T-helper 9 cell (primary cell): ENCODE data around the gene PYY.
"Not testable (repeated sequence)": the region's sequence is repeated elsewhere in the genome, so short reads cannot be mapped to it uniquely, and the experiment has no call there.

Experiments used
- DNase-seq: peaks from one replicate; pipeline ENCODE4 v3.0.0-alpha.2; 2020

Gene PYY

DNA sequence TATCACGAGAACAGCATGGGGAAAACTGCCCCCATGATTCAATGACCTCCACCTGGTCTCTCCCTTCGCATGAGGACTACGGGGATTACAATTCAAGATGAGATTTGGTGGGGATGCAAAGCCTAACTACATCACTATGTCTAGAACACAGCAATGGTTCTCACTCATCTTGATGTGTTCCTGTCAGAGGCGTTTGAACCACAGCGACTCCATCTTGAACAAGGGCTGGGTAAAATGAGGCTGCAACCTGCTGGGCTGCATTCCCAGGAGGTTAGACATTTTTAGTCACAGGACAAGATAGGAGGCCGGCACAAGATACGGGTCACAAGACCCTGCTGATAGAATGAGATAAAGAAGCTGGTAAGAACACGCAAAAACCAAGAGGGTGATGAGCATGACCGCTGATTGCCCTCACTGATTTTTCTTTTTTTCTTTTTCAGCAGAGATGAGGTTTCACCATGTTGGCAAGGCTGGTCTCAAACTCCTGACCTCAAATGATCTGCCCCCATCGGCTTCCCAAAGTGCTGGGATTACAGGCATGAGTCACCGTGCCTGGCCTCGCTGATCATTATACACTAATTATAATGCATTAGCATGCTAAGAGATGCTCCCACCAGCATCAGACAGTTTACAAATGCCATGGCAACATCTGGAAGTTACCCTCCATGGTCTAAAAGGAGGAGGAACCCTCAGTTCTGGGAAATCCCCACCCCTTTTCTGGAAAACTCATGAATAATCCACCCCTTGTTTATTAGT lies 8.5 kb downstream of the PYY start:
- no peak for DNase-seq

DNA sequence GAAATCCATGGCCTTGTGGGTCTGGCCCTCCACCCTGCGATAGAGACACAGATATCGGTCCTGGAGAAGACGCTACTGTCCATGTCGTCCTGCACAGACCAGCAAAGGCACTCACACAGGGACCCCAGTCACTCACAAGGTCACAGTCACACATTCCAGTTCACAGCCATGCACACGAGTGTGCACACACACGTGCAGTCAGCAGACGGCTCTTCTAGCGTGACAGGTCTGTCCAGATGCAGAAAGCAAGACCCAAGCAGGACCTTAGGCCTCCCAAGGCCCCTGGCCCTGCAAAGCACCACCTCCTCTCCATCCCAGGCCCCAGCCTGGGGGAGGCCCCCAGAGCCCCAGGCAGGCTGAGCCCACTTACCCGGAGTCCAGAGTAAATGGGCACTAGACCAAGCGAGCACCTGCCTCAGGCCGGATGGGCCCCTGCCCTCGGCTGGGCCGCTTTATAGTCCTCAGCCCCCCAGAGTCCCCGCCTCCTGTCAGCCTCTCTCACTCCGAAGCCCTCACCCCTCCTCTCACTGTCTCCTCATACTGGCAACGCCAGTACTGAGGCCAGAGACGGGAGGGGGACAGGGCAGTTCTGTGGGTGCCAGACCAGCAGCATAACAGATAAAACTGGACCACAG lies 11.6 kb downstream of the PYY start, which contains the start of gene PPY:
Gene PPY, minus strand, starts transcription at position 426 of the 635 bp plus-strand sequence. CDS start 822 bp downstream, outside the sequence.
- no peak for DNase-seq

DNA sequence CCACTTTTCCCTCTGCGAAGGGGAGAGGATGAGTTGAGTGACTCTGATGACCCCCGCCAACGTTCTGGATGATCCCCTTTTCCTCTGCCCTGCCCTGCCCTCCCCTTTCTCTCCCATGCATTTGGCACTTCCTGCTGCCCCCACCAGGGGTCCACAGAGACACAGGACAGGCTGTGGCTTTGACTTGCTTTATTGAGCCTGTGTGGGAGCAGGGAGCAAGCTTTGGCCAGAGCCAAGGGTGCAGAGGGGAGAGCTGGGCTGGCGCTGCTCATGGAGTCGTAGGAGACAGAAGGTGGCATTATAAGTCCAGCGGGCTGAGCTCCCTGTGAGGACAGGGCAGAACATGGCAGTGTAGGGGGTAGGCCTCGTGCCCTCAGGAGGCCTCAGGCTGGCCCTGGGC lies 13.1 kb downstream of the PYY start:
- no peak for DNase-seq

DNA sequence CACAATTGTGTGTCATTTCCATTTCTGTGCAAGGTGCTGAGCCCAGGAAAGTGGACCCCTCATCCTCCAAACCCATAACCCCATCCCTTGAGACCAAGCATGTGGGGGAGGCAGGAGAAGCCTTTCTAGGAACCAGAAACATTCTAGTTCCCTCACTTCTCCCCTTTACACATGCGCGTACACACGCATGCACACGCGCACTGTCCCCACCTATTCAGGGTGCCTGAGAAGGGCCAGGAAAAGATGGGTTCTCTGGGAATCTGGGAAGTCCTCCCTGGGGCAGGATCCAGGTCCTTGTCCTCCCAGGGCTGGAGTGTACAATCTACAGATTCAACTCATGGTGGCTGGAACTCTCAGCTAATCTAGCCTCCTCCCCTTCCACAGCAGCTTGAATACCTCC lies 13.9 kb downstream of the PYY start:
- no peak for DNase-seq

DNA sequence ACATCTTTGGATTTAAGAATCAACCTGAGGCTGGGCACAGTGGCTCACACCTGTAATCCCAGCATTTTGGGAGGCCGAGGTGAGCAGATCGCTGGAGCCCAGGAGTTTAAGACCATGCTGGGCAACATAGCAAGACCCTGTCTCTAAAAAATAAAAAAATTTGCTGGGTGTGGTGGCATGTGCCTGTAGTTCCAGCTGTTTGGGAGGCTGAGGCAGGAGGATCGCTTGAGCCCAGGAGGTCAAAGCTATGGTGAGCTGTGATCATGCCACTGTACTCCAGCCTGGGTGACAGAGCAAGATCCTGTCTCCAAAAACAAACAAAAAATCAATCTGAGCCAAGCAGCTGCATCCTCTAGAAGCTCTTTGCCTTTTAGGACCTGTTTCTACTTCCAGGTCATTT lies 14.3 kb downstream of the PYY start:
- DNase-seq: not testable (repeated sequence)

DNA sequence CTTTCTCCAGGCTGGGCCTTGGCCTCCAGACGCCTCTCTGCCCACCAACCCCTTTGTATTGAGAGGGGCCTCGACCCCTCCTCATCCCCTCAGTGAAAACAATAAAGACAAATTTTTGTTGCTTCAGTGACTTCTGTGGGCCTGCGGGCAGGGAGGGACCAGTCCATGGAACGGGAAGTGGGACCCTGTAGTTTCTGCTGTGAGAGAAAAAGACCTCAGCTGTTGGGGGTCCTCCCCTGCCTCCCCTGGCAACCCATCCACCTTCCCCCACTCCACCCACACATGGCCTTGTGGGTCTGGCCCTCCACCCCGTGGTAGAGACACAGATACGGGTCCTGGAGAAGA lies 14.9 kb downstream of the PYY start:
- DNase-seq: no peak

DNA sequence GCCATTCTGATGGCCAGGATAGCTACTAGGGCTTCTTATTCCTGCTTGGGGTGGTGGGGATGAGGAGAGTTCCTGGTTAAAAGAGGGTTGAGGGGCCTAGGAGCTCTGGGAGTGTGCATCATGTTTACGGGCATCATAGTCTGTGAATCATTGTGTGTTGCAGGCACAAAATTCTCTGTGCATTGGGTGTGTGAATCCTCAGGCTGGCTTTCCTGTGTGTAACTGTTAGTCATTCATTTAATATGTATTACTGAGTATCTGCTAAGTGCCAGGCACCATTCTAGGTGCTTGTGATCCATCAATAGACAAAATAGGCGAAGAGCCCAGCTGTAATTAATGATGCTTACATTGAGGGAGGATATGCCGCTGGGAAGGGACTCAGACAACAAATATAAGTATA lies 17.3 kb downstream of the PYY start:
- no peak for DNase-seq

DNA sequence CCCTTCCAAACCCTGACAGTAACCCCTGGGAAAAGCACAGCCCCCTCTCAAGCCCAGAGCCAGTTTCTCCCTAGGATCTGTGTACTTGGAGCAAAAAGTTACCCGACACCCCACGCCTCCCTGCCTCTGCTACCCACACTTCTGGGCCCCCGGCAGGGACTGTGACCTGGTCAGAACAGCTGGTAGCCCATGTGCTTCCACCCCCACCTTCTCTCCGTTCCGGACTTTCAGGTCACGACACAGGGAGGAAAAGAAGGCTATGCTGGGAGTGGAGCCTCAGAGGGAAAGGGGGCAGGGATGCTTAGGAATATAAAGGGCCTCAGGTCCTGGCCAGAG lies 17.8 kb downstream of the PYY start:
- no peak for DNase-seq

DNA sequence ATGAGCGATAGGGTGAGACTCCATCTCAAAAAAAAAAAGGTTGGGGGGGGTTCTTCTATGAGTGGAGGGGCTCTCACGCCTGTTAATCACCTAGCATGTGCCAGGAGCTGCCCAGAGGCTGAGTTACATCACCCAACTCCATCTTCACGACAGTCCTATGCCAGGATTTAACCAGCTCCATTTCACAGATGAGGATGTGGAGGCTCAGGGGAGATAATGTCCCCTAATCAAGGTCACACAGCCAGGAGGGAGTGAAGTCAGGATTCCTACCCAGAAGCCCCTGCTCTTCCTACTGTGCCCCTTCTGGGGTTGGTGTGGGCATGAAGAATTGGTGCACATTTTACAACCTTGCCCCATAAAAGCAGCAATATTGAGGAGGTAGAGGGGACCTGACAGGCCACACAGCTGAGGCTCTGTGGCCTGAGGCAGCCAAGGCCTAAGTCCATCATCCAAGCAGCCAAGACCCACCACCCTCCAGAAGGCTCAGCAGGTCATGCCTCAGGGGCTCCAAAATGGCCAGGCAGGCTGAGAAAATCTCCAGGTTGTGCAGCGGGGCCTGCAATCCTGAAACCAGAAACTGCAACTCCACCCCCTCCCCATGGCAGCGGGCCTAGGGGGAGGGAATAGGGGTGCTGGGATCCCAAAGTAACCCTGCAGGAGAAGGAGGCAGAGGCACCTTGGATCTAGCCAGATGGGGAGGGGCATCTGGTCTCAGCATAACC lies 18.4 kb downstream of the PYY start:
- no peak for DNase-seq

DNA sequence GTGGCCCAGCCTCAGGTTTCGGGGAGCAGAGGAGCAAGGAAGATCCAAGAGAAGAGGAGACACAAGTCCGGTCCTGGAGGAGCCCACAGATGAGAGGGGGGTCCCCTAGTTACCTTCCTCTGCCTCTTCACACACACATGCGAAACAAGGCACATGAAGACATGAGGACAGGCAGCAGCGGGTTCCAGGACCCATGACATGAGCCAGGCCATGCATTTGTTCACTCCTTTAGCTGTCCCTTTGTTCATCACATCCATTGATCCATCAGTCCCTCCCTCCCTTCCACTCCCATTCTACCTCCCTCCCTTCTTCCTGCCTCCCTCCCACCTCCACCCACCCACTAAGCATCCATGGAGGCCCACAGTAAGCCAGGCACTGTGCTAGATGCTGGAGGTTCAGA lies 20.8 kb downstream of the PYY start:
- no peak for DNase-seq

DNA sequence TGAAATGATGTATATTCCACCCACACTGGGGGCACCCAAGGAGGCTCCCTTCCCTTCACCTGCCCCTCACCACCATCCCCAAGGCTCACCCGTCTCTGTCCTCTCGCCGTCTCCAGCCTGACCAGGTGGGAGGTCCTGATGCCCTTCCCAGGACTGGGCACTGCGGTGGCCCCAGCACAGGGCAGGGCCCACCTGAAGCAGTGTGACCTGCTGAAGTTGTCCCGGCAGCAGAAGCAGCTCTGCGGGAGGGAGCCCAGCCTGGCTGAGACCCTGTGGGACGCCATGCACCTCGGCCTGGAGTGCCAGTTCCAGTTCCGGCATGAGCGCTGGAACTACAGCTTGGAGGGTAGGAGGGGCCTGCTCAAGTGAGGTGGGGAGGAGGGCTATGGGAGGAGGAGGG lies 21.4 kb downstream of the PYY start:
- no peak for DNase-seq

DNA sequence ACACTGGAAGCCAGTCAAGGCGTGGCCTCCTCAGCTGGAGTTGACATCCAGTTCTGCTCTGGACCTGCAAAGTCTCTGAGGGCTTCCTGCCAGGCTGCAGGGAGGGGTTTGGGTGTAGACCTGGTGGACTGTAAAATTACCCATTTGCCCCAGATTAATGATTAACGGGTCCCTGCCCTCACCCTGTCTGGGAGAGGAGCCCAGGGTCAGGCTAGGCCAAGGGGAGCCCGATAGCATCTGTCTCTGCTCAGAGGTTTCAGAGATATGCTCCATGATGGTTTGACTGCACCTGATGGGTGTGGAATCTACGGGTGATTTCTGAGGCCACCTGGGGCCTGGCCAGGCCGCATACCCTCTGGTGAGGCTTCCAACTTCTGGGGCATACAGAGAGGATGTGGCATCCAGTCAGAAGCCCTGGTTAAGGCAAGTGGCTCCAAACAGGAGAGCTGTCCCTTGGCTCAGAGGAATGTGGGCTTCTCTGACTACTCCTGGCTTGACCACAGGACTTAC lies 22.6 kb downstream of the PYY start:
- DNase-seq: no peak

DNA sequence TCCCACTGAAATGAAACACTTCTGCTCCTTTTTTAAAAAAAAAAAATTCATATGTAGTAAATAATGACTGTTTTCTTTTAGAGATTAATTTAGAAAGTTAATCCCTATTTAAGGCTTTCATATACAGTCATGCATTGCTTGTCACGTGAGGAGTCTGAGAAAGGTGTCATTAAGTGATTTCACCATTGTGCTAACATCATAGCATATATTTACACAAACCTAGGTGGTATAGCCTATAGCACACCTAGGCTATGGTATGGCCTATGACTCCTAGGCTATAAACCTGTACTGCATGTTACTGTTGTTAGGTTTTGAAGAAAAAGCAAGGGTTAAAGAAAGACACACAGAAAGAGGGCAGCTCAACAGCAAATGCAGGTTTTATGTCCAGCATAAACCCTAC lies 25.1 kb downstream of the PYY start:
- DNase-seq: no peak

DNA sequence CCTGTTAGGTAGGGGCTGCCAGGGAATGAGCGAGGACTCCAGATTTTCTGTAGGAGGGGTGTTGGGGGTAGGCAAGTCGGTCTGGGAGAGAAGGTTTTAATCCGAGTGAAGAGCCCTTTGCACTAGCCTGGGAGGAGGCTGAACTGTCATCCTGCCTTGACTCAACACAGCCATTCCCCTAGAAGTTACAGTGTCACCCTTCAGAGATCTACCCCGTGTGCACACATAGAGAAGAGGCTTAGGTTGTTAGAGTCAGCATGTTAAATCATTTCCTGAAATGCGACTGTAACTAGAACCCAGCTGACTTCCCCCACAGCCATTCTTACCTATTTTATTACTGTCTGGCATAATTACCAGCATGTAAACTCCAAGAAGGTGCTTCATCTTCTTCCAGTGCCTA lies 25.8 kb downstream of the PYY start:
- not testable (repeated sequence) for DNase-seq

DNA sequence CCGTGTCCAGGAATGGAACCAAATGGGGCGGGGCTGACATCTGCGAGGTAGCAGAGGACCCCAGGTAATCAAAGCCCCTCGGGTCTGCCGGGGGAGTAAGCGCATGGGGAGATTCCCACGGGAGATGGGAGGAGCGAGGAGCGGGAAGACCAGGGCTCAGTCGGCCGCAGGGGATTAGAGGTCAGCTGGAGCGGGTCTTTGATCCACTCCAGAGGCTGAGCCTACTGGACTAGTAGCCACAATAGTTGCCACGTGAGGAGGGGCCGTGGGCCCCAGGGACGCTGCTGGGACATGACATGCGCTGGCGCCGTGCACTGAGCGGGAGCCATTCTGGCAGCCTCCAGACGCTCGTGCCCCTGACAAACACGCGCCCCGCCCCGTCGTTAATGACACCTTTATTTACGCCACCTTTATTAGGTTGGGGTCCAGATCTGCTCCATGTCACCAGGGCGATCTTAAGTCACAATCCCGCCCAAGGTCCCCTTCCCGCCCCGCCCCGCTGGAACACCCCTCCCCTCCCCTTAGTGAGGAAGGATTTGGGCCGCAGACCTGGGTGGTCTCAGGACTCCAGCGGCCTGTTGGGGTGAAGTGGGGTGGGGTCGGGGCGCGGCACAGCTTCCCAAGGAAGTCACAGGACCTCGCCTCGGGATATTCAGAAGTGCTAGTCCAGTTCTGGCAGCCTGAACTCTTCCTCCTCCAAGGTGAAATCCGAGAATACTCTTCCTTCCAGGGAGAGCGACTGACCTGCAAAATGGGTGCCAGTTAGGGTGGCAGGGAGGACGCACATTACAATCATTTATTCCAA lies 26.5 kb downstream of the PYY start:
- no peak for DNase-seq

DNA sequence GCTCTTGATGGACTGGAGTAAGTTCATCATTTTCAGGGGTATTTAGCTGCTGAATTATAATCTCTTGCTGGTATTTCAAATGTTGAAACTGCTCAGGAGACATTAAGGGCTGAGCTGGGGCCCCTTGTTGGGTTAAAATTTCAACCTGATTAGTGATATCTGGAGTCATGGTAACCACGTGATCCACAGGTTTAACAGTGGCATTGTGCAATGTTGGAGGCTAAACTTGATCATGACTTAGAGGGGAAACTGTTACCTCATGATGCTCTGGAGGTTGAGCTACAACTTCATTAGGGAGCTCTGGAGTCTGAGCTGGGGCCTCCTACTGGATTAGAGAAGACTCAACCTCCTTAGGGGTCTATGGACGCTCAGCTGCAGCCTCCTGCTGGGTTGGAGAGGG lies 29.2 kb downstream of the PYY start:
- no peak for DNase-seq

DNA sequence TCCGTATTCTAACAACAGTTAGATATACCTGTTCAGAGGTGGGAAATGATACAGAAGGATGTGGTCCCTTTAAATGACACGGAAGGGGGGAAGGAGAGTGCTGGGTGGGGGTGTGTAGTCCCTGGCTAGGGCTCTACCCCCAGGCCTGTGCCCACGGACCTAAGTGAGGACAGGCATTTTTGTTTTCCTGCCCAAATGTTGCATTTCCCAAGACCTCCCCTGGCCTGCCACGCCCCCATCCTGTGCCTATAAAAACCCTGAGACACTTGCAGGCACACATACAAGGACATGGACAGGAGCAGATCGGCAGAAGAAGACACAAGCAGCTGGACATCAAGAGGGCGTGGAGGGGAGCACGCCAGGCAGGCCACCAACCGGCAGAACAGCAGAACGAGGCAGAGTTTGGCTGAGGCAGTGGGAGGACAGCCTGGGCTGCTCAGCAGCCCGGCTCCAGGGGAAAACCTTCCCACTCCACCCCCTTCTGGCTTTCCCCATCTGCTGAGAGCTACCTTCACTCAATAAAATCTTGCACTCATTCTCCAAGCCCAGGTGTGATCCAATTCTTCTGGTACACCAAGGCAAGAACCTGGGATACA lies 33.1 kb downstream of the PYY start:
- no peak for DNase-seq

DNA sequence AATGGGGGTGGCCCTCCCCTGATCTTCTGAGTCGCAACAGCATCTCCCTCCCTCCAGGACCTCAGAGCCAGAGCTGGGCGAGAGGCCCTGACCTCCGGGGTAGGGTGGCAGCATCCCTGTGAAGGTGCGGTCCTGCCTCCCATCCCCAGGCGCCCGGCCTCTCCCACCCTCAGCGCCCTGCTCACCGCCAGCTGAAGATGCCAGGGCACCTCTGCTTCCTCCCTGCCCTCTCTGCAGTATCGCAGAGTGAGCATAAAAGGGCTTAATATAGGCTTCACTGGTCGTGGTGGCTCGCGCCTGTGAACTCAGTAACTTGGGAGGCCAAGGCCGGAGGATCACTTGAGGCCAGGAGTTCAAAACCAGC lies 35.7 kb downstream of the PYY start:
- no peak for DNase-seq

DNA sequence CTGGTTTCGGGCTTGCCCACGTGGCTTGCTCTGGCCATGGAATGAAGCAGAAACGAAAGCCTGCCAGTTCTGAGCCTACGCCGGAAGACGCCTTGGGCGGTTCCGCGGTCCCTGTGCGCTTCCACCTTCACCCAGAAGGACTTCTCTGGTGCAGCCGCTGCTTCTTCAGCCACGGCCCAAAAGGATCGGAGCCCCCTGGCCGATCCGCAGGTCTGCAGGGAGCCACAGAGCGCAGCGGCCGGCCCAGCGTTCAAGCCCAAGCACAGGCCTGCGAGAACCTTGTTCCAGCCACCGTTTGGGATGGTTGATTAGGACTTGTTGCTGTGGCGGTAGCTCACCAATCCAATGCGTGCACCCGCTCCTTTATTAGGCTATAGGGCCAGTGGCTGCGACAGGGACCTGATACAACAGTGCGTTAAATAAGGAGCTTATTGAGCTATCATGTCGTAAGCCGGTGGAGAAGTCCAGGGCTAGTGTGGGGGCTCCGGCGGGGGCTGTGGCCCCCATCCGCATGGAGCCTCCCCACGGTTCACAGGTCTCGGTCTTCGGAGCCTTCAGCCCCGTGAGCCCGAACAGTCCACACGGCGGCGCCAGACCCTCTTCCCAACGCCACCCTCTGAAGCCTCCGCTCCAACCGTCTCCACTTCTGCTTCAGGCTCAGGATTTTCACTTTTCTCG lies 36.3 kb downstream of the PYY start:
- DNase-seq: peak; percentile 27

DNA sequence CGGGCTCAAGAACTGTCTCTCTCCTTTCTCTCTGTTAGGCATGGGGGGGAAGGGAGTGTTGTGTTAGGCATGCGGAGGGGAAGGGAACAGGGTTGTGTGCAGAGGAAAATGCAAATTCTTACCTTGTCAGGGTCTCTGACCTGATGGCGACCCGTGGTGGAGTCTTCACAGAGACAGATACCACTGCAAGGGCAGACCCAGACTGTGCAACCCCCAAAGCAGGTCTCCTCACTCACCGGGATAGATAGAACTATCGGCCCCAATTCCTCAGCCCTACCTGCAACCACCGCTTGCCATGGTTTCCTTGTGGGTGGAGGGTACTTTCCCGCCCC lies 36.8 kb downstream of the PYY start:
- no peak for DNase-seq

DNA sequence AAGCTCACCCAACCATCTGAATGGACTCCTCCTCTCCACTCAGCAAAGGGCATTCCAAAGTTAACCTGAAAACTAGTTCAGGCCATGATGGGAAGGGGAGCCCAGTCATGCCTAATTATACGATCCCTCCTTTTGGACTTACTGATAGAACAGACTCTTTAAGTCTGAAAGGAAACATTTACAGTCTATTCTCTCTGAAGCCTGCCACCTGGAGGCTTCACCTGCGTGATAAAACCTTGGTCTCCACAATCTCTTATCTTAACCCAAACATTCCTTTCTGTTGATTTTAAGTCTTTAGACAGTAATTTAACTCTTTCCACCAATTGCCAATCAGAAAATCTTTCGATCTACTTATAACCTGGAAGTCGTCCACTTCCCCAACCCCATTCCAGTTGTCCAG lies 37.4 kb downstream of the PYY start:
- no peak for DNase-seq

DNA sequence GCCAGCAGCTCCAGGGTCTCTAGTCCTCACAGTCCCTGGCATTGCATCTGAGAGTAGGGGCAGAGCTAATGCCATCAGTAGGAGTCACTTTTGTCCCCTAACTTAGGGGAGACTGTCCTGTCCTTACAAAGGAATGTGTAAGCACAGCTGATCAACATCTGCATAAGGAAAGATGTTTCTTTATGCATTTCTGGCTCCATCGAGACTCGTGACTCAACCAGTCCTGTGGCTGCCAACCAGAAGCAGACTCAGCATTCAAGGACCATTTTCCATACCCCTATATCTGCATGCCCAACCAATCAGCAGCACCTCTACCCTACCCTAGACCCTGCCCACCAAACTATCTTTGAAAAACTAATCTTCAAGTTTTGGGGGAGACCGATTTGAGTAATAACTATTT lies 38.2 kb downstream of the PYY start:
- DNase-seq: no peak
